Activated naive CD8-positive, alpha-beta T cell treated with anti-CD3 and anti-CD28 coated beads for 36 hours (primary cell): Measurements from ENCODE around the gene CA9. TPM values are rescaled to one million over a fixed set of nuclear protein-coding genes. Genes with fewer than 3 reads are reported as not detected.

Experiments used
- DNase-seq: peaks from one replicate; pipeline ENCODE4 v3.0.0; 2021
- H3K27ac Mint-ChIP-seq: one replicate; pipeline ENCODE4 v1.8.0; 2022; ENCODE audit warnings: mild to moderate bottlenecking, moderate library complexity, mixed read lengths
- H3K27me3 Mint-ChIP-seq: one replicate; pipeline ENCODE4 v1.8.0; 2022; ENCODE audit warnings: mild to moderate bottlenecking, mixed read lengths
- H3K36me3 Mint-ChIP-seq: one replicate; pipeline ENCODE4 v1.8.0; 2021; ENCODE audit warnings: mild to moderate bottlenecking, mixed read lengths
- H3K4me1 Mint-ChIP-seq: one replicate; pipeline ENCODE4 v1.8.0; 2021; ENCODE audit warnings: mixed read lengths
- H3K4me3 Mint-ChIP-seq: one replicate; pipeline ENCODE4 v1.8.0; 2022; ENCODE audit warnings: mild to moderate bottlenecking, moderate library complexity, mixed read lengths
- H3K9me3 Mint-ChIP-seq: one replicate; pipeline ENCODE4 v1.8.0; 2022; ENCODE audit warnings: mixed read lengths
- total RNA-seq, 2 experiments: library from RNA; stranded (reverse); gene quantifications; one replicate each; pipeline ENCODE4 v1.2.3, GENCODE V29; 2021

The CA9 gene
- total RNA-seq, 2 experiments from 2014 or later = 1.5 to 2.7 TPM

- Mint-ChIP-seq H3K36me3 (no peaks in the 10 kb centered on the region), H3K9me3 (no peaks in the 10 kb centered on the region), H3K4me3 (peak within 1 kb of the TSS; percentile 82), H3K27me3 (no peaks in the 10 kb centered on the region), H3K27ac (peak within 1 kb of the TSS; percentile 74), H3K4me1 (peaks cover 16% of the 10 kb centered on the region)
- no peak for DNase-seq
Observed at GRCh38 chr9:35689542-35690293, 16.0 kb downstream of the CA9 start, which contains the start of gene TPM2. TPM2 (minus strand) TSS chr9:35689925; CDS start chr9:35689817, 108 bp downstream.

- no peak for DNase-seq
- Mint-ChIP-seq H3K27ac (peak overlapping the region; percentile 42), H3K36me3 (no peaks in the 10 kb centered on the region), H3K4me3 (peak overlapping the region; percentile 73), H3K9me3 (no peaks in the 10 kb centered on the region), H3K4me1 (peaks cover 16% of the 10 kb centered on the region), H3K27me3 (no peaks in the 10 kb centered on the region)
Observed at GRCh38 chr9:35690294-35690613, 16.5 kb downstream of the CA9 start.

GRCh38 chr9:35690614-35691333 is 17.0 kb downstream of the CA9 start:
- Mint-ChIP-seq H3K4me3 (peak overlapping the region; percentile 82), H3K36me3 (no peaks in the 10 kb centered on the region), H3K27ac (peak overlapping the region; percentile 74), H3K27me3 (no peaks in the 10 kb centered on the region), H3K4me1 (peaks cover 16% of the 10 kb centered on the region), H3K9me3 (no peaks in the 10 kb centered on the region)
- DNase-seq = peak; percentile 34

DNA sequence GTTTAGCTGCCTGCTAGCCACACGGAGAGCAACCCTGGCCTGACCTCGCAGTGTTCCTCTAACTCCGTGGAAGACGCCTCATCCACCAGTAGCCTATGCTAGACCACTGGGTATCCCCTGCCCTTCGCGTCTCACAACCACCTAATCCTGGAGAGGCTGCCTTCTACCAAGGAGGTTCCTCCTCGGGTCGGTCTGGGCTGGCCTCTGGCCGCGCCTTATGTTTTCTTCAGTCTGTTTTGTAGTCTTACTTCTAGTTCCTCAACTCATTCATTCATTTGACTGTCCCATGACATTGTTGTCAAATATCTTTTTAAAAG is 17.6 kb downstream of the CA9 start:
- H3K27me3 Mint-ChIP-seq = no peaks in the 10 kb centered on the region
- H3K27ac Mint-ChIP-seq = peak overlapping the region; percentile 74
- H3K4me1 Mint-ChIP-seq = peaks cover 16% of the 10 kb centered on the region
- peak overlapping the region; percentile 82 for H3K4me3 Mint-ChIP-seq
- H3K9me3 Mint-ChIP-seq = no peaks in the 10 kb centered on the region
- peaks cover 1% of the 10 kb centered on the region for H3K36me3 Mint-ChIP-seq
- DNase-seq = no peak

GRCh38 chr9:35691757-35692301 is 18.1 kb downstream of the CA9 start:
- Mint-ChIP-seq H3K4me1 (peaks cover 20% of the 10 kb centered on the region), H3K27ac (peak overlapping the region; percentile 2), H3K36me3 (peaks cover 6% of the 10 kb centered on the region), H3K9me3 (no peaks in the 10 kb centered on the region), H3K27me3 (no peaks in the 10 kb centered on the region), H3K4me3 (peak overlapping the region; percentile 82)
- DNase-seq = no peak

DNA sequence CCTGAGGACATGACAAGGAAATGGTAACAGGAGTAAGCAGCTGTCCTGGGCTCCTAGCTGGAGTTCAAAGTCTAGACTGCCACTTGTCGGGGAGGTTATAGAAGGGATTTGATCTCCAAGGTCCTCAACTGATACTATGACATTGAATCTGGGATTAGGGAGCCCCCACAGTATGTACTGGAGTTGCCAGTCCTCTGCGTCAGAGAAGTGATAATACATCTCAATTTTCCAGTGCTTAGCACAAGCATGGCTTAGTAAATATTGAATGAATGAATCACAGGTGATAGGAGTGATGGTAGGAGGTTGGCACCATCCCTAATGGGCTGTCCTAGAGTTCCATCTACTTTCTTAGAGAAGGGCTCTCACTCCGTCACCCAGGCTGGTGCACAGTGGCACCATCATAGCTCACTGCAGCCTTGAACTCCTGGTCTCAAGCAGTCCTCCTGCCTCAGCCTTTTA is 22.2 kb downstream of the CA9 start:
- H3K9me3 Mint-ChIP-seq = no peaks in the 10 kb centered on the region
- DNase-seq = no peak
- no peaks in the 10 kb centered on the region for H3K27me3 Mint-ChIP-seq
- H3K27ac Mint-ChIP-seq = no peak overlapping the region
- H3K4me1 Mint-ChIP-seq = peaks cover 5% of the 10 kb centered on the region
- no peak overlapping the region for H3K4me3 Mint-ChIP-seq
- peaks cover 10% of the 10 kb centered on the region for H3K36me3 Mint-ChIP-seq

DNA sequence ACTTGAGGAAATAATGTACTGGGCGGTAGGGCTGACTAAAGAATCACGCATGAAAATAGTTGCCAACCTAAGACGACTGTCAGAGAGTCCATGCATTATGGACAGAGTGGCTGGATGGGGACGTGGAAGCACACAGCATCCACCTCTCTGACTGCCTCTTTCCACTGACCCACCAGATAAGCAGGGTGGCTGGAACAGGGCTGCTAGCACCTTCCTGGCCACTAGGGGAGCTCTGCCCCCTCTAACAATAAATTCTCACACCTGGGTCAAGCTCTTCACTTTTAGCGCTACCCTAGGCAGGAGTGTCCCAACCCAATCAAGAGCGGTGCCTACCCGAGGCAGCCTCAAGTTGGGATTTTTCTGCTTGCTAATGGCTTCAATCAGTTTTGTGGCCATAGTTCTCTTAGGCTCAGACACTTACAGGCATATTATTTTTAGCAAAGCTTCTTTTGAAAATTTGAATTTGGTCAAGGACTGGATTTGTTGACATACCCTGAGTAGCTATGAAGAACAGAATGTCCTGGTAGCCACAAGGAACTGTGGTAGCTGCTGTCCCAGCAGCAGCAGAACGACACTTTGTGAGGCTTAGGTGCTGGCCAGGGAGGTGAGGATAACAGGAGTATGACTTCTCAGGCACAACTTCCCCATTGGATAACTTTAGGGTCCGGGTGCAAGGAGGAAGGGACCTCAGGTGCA is 22.9 kb downstream of the CA9 start:
- no peak overlapping the region for H3K27ac Mint-ChIP-seq

GRCh38 chr9:35697486-35697885 is 23.8 kb downstream of the CA9 start:
- peaks cover 5% of the 10 kb centered on the region for H3K4me1 Mint-ChIP-seq
- H3K27me3 Mint-ChIP-seq = no peaks in the 10 kb centered on the region
- no peaks in the 10 kb centered on the region for H3K9me3 Mint-ChIP-seq
- peaks cover 10% of the 10 kb centered on the region for H3K36me3 Mint-ChIP-seq
- no peak overlapping the region for H3K27ac Mint-ChIP-seq
- H3K4me3 Mint-ChIP-seq = no peak overlapping the region
- no peak for DNase-seq

More for the DNA sequence above, 22.9 kb downstream of the CA9 start:
- H3K36me3 Mint-ChIP-seq = peaks cover 10% of the 10 kb centered on the region
- DNase-seq = peak; percentile 47
- H3K4me3 Mint-ChIP-seq = no peak overlapping the region
- H3K27me3 Mint-ChIP-seq = no peaks in the 10 kb centered on the region
- H3K4me1 Mint-ChIP-seq = peaks cover 5% of the 10 kb centered on the region
- H3K9me3 Mint-ChIP-seq = no peaks in the 10 kb centered on the region

GRCh38 chr9:35698231-35698630 is 24.5 kb downstream of the CA9 start:
- Mint-ChIP-seq H3K9me3 (no peaks in the 10 kb centered on the region), H3K27ac (no peak overlapping the region), H3K36me3 (peaks cover 16% of the 10 kb centered on the region), H3K27me3 (no peaks in the 10 kb centered on the region), H3K4me3 (no peak overlapping the region), H3K4me1 (peaks cover 5% of the 10 kb centered on the region)
- no peak for DNase-seq

- Mint-ChIP-seq H3K4me1 (peaks cover 5% of the 10 kb centered on the region), H3K36me3 (peaks cover 18% of the 10 kb centered on the region), H3K4me3 (no peak overlapping the region), H3K27ac (no peak overlapping the region), H3K9me3 (no peaks in the 10 kb centered on the region), H3K27me3 (no peaks in the 10 kb centered on the region)
- no peak for DNase-seq
Observed at GRCh38 chr9:35700031-35700430, 26.3 kb downstream of the CA9 start.

DNA sequence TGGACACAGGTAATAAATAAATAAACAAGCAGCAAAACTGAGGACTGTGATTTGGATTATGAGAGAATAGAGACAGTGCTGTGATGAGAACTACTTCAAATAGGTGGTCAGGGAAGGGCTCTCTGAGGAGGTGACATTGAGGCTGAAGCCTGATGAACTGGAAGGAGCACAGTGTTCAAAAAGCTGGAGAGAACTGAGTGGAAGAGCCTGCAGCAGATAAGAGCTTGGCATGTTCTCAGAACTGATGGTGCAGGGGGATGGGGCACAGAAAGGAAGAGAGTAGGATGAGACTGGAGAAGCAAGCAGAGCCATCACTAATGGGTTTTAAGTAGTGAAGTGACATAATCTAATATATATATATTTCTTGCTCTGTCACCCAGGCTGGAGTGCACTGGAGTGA is 27.2 kb downstream of the CA9 start:
- H3K4me1 Mint-ChIP-seq = peaks cover 5% of the 10 kb centered on the region
- H3K36me3 Mint-ChIP-seq = peaks cover 20% of the 10 kb centered on the region
- H3K9me3 Mint-ChIP-seq = no peaks in the 10 kb centered on the region
- H3K27me3 Mint-ChIP-seq = no peaks in the 10 kb centered on the region
- H3K27ac Mint-ChIP-seq = no peak overlapping the region
- H3K4me3 Mint-ChIP-seq = no peak overlapping the region
- DNase-seq = no peak

DNA sequence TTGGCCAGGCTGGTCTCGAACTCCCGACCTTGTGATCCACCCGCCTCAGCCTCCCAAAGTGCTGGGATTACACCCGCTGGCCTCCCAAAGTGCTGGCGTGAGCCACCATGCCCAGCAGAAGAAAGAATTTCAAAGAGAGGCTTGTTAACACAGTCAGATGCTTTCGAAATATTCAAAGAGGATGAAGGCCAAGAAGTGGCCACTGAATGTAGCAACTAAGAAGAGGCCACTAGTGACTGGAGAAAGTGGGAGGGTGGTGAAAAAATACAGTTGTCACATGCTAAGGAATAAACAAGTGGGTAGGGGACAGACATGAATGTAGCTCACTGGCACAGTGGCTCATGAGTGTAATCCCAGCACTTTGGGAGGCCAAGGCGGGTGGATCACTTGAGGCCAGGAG is 29.0 kb downstream of the CA9 start:
- no peak for DNase-seq
- H3K4me3 Mint-ChIP-seq = no peak overlapping the region
- peaks cover 18% of the 10 kb centered on the region for H3K36me3 Mint-ChIP-seq
- H3K4me1 Mint-ChIP-seq = no peaks in the 10 kb centered on the region
- H3K9me3 Mint-ChIP-seq = no peaks in the 10 kb centered on the region
- no peaks in the 10 kb centered on the region for H3K27me3 Mint-ChIP-seq
- no peak overlapping the region for H3K27ac Mint-ChIP-seq

DNA sequence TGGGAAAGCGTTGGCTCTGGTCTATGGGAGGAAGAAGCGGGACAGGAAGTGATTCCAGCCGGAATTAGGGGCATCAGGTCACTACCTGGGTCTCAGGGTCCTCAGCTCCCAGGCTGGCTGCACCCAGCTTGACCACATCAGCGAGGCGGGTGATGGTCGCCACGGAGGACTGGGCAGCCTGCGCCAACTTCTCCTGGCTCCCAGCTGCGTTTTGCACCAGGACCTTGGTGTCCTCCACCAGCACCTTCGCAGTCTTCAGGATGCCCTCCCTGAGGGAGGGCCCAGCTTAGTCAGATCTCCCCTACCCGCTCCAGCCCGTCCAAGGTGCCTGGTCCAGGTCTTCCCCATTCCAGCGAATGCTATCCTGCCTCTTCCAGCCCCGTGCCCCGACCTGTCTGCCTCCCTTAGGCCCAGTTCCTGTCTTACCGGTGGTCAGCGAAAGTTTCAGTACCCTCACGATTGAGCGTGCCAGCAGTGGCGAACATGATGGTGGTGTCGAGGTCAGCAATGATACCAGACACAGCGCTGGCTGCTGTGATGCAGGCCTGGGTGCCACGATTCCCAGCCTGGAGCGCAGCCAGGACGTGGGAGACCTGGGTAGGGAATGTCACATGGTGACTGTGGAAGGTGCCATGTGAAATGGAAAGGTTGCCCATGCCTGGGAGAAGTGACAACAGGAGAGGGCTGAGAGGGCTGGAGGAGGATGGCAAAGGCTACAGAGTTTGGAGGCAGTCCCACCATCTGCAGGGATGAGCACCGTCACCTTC is 30.4 kb downstream of the CA9 start:
- DNase-seq = no peak
- H3K36me3 Mint-ChIP-seq = peaks cover 20% of the 10 kb centered on the region
- no peaks in the 10 kb centered on the region for H3K27me3 Mint-ChIP-seq

DNA sequence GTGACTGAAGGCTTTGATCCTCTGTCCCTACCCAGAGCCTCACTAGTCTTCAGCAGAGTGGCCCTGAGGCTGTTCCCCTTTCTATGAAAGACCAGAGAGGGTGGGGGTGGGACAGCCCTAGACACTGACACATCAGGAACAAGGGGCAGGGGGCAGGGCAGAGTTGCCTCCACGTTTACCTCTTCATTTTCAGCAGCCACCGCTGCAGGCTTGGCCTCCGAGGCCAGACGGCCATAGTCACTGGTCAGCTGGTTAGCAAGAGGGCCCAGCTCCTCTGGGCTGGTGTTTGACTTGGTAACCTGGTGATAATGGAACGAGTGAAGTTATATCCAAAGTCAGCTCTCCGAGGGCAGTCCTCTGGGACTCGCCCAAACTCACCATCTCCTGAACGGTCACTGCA is 31.6 kb downstream of the CA9 start:
- Mint-ChIP-seq H3K4me1 (no peaks in the 10 kb centered on the region), H3K27ac (no peak overlapping the region), H3K27me3 (no peaks in the 10 kb centered on the region), H3K36me3 (peaks cover 25% of the 10 kb centered on the region), H3K4me3 (no peak overlapping the region), H3K9me3 (no peaks in the 10 kb centered on the region)
- DNase-seq = no peak

More for the DNA sequence above, 30.4 kb downstream of the CA9 start:
- H3K27ac Mint-ChIP-seq = no peak overlapping the region
- H3K4me3 Mint-ChIP-seq = no peak overlapping the region
- no peaks in the 10 kb centered on the region for H3K9me3 Mint-ChIP-seq
- no peaks in the 10 kb centered on the region for H3K4me1 Mint-ChIP-seq
